ENCODE data around the gene GPRC5A. TPM values are rescaled to one million over a fixed set of nuclear protein-coding genes. Genes with fewer than 3 reads are reported as not detected.

GPRC5A gene
- total and polyA plus RNA-seq, 2 of the 8 experiments (the other 6 are each of a cell fraction or from before 2014, with no cell fraction given), result 1.0 to 1.4 TPM

GRCh38 chr12:12930633-12931219, 39.4 kb downstream of the GPRC5A start:
- no peak overlapping the region for H2BK12ac ChIP-seq (ENCODE audit: low read depth, low read length)
- ChIA-PET POLR2A (ENCODE audit: partially characterized antibody) (no interaction called here), CTCF (ENCODE audit: partially characterized antibody) (interaction anchor here (0.5 to 1.5 kb wide), 7 partner anchors 11 to 281 kb away, joined by 3 to 10 read pairs (median 4); no protein-coding TSS in a partner anchor)
- H3K79me1 ChIP-seq (ENCODE audit: low read depth, low read length), result no peaks in the 10 kb centered on the region
- no peak overlapping the region for H3K27ac ChIP-seq (ENCODE audit: low read depth, low read length)
- H2BK5ac ChIP-seq (ENCODE audit: low read depth, low read length), result no peak overlapping the region
- H3K9me3 ChIP-seq (ENCODE audit: insufficient read depth in 2 of 2, low read depth in 1 of 2, low read length in 1 of 2), result peaks cover 0 to 3% of the 10 kb centered on the region in 2 experiments; a peak in 1 of 4 replicates
- TF ChIP-seq TAF7 (optimal IDR thresholded peaks at IDR 0.05; ENCODE audit: borderline replicate concordance, low read depth, low read length) (no peak), CTBP2 (IDR thresholded peaks at IDR 0.05; ENCODE audit: borderline replicate concordance, insufficient read depth, insufficient read length, low read length) (no peak)
- H2BK20ac ChIP-seq (ENCODE audit: low read length), result no peak overlapping the region
- no peak overlapping the region for H4K91ac ChIP-seq (replicated peaks; ENCODE audit: insufficient read length, low read length)
- H3K36me3 ChIP-seq (ENCODE audit: control insufficient read depth in 2 of 4, insufficient read depth in 4 of 4, low read length in 3 of 4), result no peaks in the 10 kb centered on the region
- no peaks in the 10 kb centered on the region for H3K79me2 ChIP-seq (ENCODE audit: control insufficient read depth in 1 of 2, insufficient read depth in 2 of 2, low read length in 2 of 2)
- no peak overlapping the region for H3K14ac ChIP-seq (ENCODE audit: insufficient read length)
- H3K4me1 ChIP-seq (replicated peaks in 1 of 4; ENCODE audit: control insufficient read depth in 3 of 4, insufficient read depth in 4 of 4, low read length in 3 of 4), result no peaks in the 10 kb centered on the region
- H4K8ac ChIP-seq (ENCODE audit: extremely low read depth, insufficient read depth, low read length), result no peak overlapping the region
- H3K56ac ChIP-seq (replicated peaks; ENCODE audit: insufficient read length, low read depth, low read length), result no peak overlapping the region
- no peak overlapping the region for H2BK15ac ChIP-seq (ENCODE audit: low read length)
- H3K23me2 ChIP-seq (ENCODE audit: low read depth, low read length), result no peaks in the 10 kb centered on the region
- no peak for DNase-seq (ENCODE audit: low read depth in 1 of 2, low spot score in 2 of 2)
- no peak overlapping the region for H3K4me2 ChIP-seq (ENCODE audit: insufficient read depth in 1 of 2, low read depth in 2 of 2, low read length in 2 of 2)
- no peaks in the 10 kb centered on the region for H3K27me3 ChIP-seq (replicated peaks in 1 of 4; ENCODE audit: control insufficient read depth in 3 of 4, extremely low read depth in 1 of 4, insufficient read depth in 3 of 4, low read length in 3 of 4)
- no peak overlapping the region for H3K18ac ChIP-seq (ENCODE audit: extremely low read depth, low read length)
- H2AFZ ChIP-seq (ENCODE audit: low read length), result no peak overlapping the region
- no peak overlapping the region for H3K4me3 ChIP-seq (ENCODE audit: extremely low read depth in 1 of 4, insufficient read depth in 2 of 4, low read depth in 3 of 4, low read length in 4 of 4)
- H3K9ac ChIP-seq (replicated peaks in 1 of 4; ENCODE audit: extremely low read depth in 1 of 4, low read depth in 3 of 4, low read length in 3 of 4), result no peak overlapping the region
- 77% methylated on average over 2 of the region's 2 CpGs; no CpG with 5 or more reads in 1 of the 2 experiments for WGBS, 2 experiments (ENCODE audit: extremely low coverage in 1 of 2, insufficient coverage in 1 of 2, insufficient read length in 1 of 2, insufficient replicate concordance in 2 of 2, low coverage in 1 of 2, low lambda C conversion rate in 2 of 2, missing lambda C conversion rate in 1 of 2)
- no peak for FAIRE-seq
- H4K5ac ChIP-seq (ENCODE audit: insufficient read length, low read depth, low read length), result no peak overlapping the region
- H4K20me1 ChIP-seq (replicated peaks in 1 of 2; ENCODE audit: control insufficient read depth in 1 of 2, insufficient read depth in 2 of 2, low read length in 2 of 2), result no peaks in the 10 kb centered on the region
- H2BK120ac ChIP-seq (replicated peaks; ENCODE audit: low read depth, low read length), result no peak overlapping the region
- H3K23ac ChIP-seq (ENCODE audit: insufficient read length), result no peak overlapping the region
- H3K4ac ChIP-seq (replicated peaks; ENCODE audit: insufficient read length, low read depth, low read length), result no peak overlapping the region
- no peak overlapping the region for H2AK5ac ChIP-seq (ENCODE audit: low read depth, low read length)
